ENCODE measurements around the gene ANTXRL. TPM values are rescaled to one million over a fixed set of nuclear protein-coding genes. Genes with fewer than 3 reads are reported as not detected.
A peak's percentile ranks its signal among the peaks of the same experiment; 100 is the strongest.
"Not testable (repeated sequence)": the region's sequence is repeated elsewhere in the genome, so short reads cannot be mapped to it uniquely, and the experiment has no call there.

The ANTXRL gene
- total RNA-seq, 8 experiments from 2014 or later: 0.08 to 0.57 TPM; not detected in 6

DNA sequence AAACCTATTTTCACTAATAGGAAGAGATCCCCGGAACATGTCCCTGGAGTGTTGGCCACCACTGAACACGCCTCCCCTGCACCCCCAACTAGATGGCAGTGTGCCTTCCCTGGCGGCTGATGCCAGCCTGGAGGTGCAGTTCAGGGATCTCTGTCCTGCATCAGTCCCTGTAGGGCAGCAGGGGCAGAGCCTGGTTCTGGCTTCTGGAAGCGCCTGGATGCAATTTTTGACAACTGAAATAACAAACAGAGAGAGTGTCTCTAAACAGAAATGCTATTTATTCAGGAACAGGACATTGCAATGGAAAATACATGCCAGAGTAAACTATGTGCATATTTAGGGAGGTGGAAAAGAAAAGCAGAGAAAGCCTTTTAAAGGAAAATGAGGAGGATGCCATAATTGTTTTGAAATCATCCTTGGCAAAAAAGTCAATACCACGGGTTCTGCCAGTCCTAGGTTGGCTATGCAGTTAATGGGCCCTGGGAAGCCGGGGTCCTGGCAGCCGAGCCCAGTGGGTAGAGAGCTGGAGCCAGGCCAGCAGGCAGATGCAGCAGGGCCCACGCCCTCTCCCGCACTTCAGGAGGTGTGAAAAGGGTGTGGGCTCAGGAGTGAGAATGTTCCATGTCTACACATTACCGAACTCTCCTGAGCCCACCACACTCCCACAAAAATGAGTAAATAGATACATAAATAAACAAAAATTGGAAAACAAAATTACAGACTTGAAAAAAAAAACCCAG, 18.5 kb downstream of the ANTXRL start:
- peak in 3 of 8 experiments; percentile 87 to 91 (median 88) for ATAC-seq (replicated peaks in 6 of 8)
- in situ Hi-C loops (cut with MboI; ENCODE audit: low pct_unique_long_range_greater_than_20kb in 2 of 9, low sequenced_read_pairs in 9 of 9, unreplicated experiment in 9 of 9): no loop called here
- H3K4me3 ChIP-seq: no peak overlapping the region
- H3K4me1 ChIP-seq (replicated peaks in 1 of 2): no peaks in the 10 kb centered on the region
- H3K27ac ChIP-seq: no peak overlapping the region
- 0 to 80% (median 43%) methylated on average over 1 to 5 of the region's 10 CpGs for WGBS, 10 experiments

DNA sequence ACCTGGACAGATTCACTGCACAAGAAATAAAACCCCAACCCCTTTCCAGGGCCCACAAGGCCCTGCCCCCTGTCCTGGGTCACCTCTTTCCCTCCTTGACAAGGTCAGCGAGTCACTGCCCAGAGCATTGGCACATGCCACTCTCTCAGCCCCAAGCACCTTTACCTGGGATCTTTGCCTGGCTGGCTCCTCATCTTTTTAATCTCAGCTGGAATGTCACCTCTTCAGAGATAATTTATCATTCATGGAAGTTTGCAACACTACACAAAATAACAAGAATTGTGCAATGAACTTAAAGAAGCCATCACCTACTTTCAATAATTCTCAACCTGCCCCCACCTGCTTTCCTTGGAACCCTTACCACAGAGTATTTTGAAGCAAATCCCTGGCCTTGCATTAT, 19.2 kb downstream of the ANTXRL start:
- no peak for ATAC-seq (replicated peaks in 6 of 8)
- no peak overlapping the region for H3K4me3 ChIP-seq
- no peaks in the 10 kb centered on the region for H3K4me1 ChIP-seq (replicated peaks in 1 of 2)
- WGBS, 10 experiments: 80 to 100% (median 100%) methylated on average over 1 of the region's 1 CpG; no CpG with 5 or more reads in 5 of the 10 experiments
- no peak overlapping the region for H3K27ac ChIP-seq
- in situ Hi-C loops (cut with MboI; ENCODE audit: low pct_unique_long_range_greater_than_20kb in 2 of 9, low sequenced_read_pairs in 9 of 9, unreplicated experiment in 9 of 9): no loop called here

DNA sequence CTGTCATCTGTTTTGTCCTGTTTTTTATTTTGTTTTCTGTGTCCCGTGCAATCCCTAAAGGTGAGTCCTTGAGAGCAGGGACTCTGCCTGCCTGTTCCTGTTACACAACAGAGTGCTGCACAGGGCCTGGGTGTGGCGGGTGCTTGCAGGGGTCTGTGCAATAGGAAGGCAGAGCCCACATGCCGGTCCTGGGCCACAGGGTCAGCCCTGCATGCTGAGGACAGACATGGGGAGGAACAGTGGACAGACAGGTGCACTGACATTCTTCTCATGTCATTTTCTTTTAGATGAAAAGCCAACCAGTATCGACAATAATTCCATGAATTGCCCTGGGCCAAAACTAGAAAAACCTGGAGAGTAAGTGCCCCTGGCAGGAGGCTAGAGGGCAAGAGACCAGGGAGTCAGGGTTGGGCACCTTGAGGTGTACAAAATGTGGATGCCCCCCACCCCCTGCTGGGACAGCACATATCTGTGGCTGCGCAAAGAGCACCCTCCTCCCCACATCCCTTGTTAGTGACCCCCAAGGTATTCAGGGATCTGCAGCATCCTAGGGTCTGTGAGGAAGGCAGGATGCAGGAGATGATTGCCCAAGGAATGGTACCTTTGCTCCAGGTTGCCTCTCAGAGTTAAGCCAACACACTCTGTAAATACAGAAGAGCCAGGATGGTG, 19.9 kb downstream of the ANTXRL start:
- ATAC-seq (replicated peaks in 6 of 8): no peak
- in situ Hi-C loops (cut with MboI; ENCODE audit: low pct_unique_long_range_greater_than_20kb in 2 of 9, low sequenced_read_pairs in 9 of 9, unreplicated experiment in 9 of 9): no loop called here
- 64 to 72% (median 67%) methylated on average over 1 to 3 of the region's 5 CpGs; no CpG with 5 or more reads in 7 of the 10 experiments for WGBS, 10 experiments
- Histone ChIP-seq H3K27ac (no peak overlapping the region), H3K4me3 (no peak overlapping the region), H3K4me1 (replicated peaks in 1 of 2) (no peaks in the 10 kb centered on the region)

DNA sequence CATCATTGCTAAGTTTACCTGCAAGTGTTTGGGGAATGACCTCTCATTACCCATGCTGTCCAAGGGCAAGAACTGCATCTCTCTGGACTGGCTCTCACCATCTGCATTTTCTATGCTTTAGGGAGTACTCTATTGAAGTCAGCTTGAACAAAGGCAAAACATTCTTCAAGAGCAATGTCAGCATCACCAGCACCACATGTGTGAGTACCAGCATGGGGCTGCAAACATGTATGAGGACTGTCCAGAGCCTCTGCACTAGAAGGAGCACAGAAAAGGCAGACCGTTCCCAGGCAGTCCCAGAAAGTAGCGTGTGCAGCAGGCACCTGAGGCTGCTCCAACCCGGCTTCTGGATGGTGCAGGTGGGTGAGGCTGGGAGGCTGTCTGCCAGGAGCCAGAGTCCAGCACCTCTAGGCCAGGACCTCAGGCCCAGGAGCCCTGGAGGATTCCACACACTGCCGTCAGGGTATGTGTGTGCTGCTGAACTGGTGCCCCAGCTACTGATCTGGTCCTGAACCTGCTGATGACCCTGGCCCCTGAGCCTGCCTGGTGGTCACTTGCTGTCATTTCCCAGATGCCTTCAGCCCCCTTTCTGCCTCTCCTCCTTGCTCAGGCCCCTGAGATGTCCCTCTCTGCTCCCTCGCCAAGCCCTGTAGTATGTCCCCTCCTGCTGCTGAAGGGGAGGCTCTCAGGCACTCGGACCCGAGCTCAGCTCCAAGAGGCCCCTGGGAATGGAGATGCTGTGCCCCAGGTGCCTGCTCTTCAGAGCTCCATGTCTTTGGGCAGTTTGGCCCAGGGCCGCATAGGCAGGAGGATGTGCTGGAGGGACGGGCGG, 20.7 kb downstream of the ANTXRL start:
- no peak for ATAC-seq (replicated peaks in 6 of 8)
- in situ Hi-C loops (cut with MboI; ENCODE audit: low pct_unique_long_range_greater_than_20kb in 2 of 9, low sequenced_read_pairs in 9 of 9, unreplicated experiment in 9 of 9): no loop called here
- no peaks in the 10 kb centered on the region for H3K4me1 ChIP-seq (replicated peaks in 1 of 2)
- no peak overlapping the region for H3K27ac ChIP-seq
- H3K4me3 ChIP-seq: no peak overlapping the region
- WGBS, 10 experiments: 70 to 100% (median 83%) methylated on average over 1 to 4 of the region's 10 CpGs; no CpG with 5 or more reads in 5 of the 10 experiments

DNA sequence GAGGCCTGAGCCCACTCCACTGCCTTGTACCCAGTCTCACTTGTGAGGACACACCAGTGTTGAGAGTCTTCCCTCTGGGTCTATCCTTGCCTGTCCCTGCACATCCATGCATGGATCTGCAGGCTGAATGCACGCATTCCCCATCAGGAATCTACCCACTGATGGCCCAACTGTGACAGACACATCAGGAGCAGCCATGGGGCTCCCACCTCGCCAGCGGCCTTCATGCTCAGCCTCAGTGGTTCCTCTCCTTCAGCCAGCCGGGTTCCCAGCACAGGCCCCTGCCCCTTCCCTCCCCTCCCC, 21.3 kb downstream of the ANTXRL start:
- in situ Hi-C loops (cut with MboI; ENCODE audit: low pct_unique_long_range_greater_than_20kb in 2 of 9, low sequenced_read_pairs in 9 of 9, unreplicated experiment in 9 of 9): no loop called here
- Histone ChIP-seq H3K4me1 (replicated peaks in 1 of 2) (no peaks in the 10 kb centered on the region), H3K27ac (no peak overlapping the region), H3K4me3 (no peak overlapping the region)
- no peak for ATAC-seq (replicated peaks in 6 of 8)
- WGBS, 10 experiments: no CpG with 5 or more reads among the region's 4 CpGs

DNA sequence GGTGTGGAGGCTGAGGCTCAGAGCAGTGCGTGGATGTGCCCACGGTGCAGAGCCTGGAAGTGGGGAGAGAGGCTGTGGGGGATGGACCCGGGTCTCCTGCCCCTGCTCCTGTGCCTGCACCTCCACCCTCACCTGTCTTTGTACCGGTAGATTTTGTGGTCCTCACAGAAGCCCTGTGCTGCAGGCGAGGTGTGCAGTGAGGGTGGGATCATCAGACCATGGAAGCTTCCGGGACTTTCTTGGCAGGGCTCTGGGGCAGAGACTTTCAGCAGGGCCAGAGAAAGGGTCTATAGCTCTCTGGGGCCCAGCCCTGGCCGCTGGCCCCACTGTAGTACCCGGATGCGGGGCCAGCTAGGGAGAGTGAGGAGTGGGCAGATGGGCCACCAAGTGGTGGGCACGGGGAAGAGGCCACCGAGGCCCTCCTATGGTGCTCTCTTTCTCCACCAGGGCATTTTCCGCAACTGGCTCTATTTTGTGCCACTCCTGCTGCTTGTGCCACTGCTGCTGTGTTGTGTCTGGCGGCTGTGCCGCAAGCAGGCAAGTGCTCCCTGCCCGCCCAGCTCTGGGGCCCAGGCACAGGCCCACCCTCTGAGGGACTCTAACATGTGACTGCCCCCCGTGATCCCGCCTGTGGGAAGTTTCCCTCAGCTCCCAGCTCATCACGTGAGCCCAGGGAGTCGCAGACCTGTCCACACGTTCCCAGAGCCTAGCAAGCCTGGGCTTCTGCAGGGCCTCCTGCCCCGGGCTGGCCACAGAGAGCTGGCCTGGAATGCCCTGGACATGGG, 22.1 kb downstream of the ANTXRL start:
- ATAC-seq (replicated peaks in 6 of 8): peak in 5 of 8 experiments; percentile 18 to 80 (median 60)
- H3K4me1 ChIP-seq (replicated peaks in 1 of 2): no peaks in the 10 kb centered on the region
- H3K4me3 ChIP-seq: no peak overlapping the region
- H3K27ac ChIP-seq: no peak overlapping the region
- in situ Hi-C loops (cut with MboI; ENCODE audit: low pct_unique_long_range_greater_than_20kb in 2 of 9, low sequenced_read_pairs in 9 of 9, unreplicated experiment in 9 of 9): no loop called here
- WGBS, 10 experiments: 58 to 100% (median 81%) methylated on average over 1 to 4 of the region's 21 CpGs; no CpG with 5 or more reads in 6 of the 10 experiments

DNA sequence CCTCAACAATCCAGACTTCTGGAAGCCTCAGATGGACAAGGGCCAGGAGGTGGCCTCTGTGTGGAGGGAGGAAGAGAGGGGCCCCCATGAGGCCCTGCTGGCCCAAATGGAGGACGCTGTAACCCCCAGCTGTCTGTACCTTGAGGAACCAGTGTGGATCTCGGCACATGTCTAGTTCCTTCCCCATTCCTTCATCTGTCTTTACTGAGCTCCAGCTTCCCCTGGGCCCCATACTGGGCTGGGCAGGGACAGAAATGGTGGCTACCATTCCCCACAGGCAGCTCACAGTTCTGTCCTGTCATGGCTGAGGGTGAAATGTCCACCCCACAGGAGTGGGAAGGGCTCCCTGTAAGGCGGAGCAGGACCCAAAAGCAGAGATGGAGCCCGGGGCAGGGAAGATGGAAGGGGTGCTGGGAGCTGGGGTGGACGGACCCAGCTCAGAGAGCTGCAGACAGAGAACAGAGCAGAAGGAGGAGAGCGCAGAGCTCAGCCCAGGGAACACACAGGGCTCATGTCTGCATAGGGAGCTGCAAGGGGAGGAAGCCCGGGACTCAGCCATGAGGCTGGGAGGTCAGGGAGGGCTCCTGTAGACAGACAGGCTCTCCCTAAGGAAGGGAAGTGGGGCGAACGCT, 22.8 kb downstream of the ANTXRL start:
- 33 to 83% (median 67%) methylated on average over 1 to 3 of the region's 9 CpGs; no CpG with 5 or more reads in 6 of the 10 experiments for WGBS, 10 experiments
- H3K4me3 ChIP-seq: no peak overlapping the region
- no peaks in the 10 kb centered on the region for H3K4me1 ChIP-seq (replicated peaks in 1 of 2)
- in situ Hi-C loops (cut with MboI; ENCODE audit: low pct_unique_long_range_greater_than_20kb in 2 of 9, low sequenced_read_pairs in 9 of 9, unreplicated experiment in 9 of 9): no loop called here
- no peak overlapping the region for H3K27ac ChIP-seq
- no peak for ATAC-seq (replicated peaks in 6 of 8)

DNA sequence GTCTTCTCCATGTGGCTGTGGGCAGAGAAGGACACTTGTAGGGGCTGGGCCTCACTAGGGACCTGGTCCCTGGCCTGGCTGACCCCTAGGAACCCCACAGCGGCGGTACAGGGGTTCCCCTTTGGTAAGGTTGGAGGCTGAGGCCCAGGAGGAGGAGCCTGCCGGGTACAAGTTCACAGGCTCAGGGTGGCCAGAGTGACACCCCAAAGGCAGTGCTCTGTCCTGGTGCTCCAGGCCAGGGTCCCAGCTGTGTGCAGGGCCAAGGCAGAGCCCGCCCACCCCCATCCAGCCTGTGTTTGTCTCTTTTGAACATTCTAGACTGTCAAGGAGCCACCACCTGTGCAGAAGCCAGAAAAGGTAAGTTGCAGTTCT, 23.3 kb downstream of the ANTXRL start:
- in situ Hi-C loops (cut with MboI; ENCODE audit: low pct_unique_long_range_greater_than_20kb in 2 of 9, low sequenced_read_pairs in 9 of 9, unreplicated experiment in 9 of 9): no loop called here
- no peak overlapping the region for H3K4me3 ChIP-seq
- 20 to 100% methylated on average over 1 of the region's 4 CpGs; no CpG with 5 or more reads in 8 of the 10 experiments for WGBS, 10 experiments
- no peaks in the 10 kb centered on the region for H3K4me1 ChIP-seq (replicated peaks in 1 of 2)
- no peak for ATAC-seq (replicated peaks in 6 of 8)
- H3K27ac ChIP-seq: no peak overlapping the region

DNA sequence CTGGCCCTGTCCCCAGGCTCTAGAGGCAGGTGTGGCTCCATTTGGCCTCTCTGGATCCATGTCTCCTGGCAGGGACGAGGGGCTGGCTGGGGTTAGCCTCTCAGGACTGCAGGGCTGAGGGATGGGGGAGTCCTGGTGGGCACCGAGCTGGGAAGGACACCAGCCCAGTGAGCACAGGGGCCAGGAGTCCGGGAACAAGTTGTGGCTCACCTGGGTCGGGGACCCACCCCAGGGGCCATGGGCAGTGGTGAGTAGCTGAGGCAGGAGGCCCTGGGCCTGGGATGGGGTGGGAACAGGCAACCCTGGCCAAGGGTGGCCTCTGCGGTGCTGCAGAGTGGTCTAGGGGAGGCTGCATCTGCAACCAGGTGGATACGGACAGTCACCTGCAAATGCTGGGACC, 24.1 kb downstream of the ANTXRL start:
- Histone ChIP-seq H3K4me3 (no peak overlapping the region), H3K4me1 (replicated peaks in 1 of 2) (no peaks in the 10 kb centered on the region), H3K27ac (no peak overlapping the region)
- in situ Hi-C loops (cut with MboI; ENCODE audit: low pct_unique_long_range_greater_than_20kb in 2 of 9, low sequenced_read_pairs in 9 of 9, unreplicated experiment in 9 of 9): no loop called here
- WGBS, 10 experiments: 67 to 100% methylated on average over 1 of the region's 6 CpGs; no CpG with 5 or more reads in 8 of the 10 experiments
- ATAC-seq (replicated peaks in 6 of 8): no peak

DNA sequence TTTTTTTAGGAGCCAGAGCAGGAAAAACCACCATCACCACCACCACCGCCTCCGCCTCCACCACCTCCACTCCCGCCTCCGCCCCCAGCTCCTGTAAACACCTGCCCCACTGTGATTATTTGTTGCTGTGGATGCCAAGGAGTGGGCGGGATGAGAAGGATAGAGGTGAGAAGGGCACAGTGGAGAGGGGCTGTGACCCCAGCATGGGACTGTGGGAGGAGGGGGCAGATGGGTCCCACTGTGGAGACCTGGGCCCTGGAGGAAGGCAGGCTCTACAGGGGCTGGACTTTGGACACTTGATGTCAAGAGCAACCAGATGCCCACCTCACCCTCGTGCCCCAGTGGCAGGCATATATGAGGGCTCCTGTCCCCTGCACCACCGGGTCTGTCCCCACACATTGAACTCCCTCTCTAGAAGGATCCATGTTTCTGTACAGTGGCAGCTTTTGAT, 24.7 kb downstream of the ANTXRL start:
- H3K4me1 ChIP-seq (replicated peaks in 1 of 2): no peaks in the 10 kb centered on the region
- in situ Hi-C loops (cut with MboI; ENCODE audit: low pct_unique_long_range_greater_than_20kb in 2 of 9, low sequenced_read_pairs in 9 of 9, unreplicated experiment in 9 of 9): no loop called here
- H3K27ac ChIP-seq: no peak overlapping the region
- ATAC-seq (replicated peaks in 6 of 8): no peak
- H3K4me3 ChIP-seq: no peak overlapping the region
- 25 to 60% methylated on average over 1 of the region's 7 CpGs; no CpG with 5 or more reads in 8 of the 10 experiments for WGBS, 10 experiments

DNA sequence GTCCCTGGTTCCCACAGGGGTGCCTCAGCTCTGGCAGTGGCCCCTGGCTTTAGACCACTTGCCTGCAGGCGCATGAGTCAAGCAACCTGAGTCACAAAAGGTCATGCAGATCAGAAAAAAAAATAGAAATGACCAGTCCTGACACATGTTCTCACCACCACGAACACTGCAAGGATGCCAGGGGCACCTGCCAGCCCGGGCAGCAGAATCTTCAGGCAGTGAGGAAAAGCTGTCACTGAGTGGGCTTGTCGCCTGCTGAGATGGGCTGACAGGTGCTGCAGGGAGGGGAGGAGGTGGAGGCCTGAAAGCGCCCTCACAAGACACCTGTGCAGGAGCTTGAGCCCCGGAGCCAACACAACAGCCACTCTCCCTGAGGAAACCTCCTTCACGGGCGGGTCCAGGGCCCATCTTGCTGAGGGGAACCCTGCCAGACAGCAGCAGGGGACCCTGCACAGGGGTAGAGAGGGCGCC, 25.2 kb downstream of the ANTXRL start:
- H3K4me1 ChIP-seq (replicated peaks in 1 of 2); H3K27ac ChIP-seq; in situ Hi-C loops (cut with MboI; ENCODE audit: low pct_unique_long_range_greater_than_20kb in 2 of 9, low sequenced_read_pairs in 9 of 9, unreplicated experiment in 9 of 9); H3K4me3 ChIP-seq: not testable (repeated sequence)
- peak in 1 of 8 experiments; percentile 61 for ATAC-seq (replicated peaks in 6 of 8)
- 8 to 100% methylated on average over 1 to 2 of the region's 9 CpGs; no CpG with 5 or more reads in 8 of the 10 experiments for WGBS, 10 experiments

DNA sequence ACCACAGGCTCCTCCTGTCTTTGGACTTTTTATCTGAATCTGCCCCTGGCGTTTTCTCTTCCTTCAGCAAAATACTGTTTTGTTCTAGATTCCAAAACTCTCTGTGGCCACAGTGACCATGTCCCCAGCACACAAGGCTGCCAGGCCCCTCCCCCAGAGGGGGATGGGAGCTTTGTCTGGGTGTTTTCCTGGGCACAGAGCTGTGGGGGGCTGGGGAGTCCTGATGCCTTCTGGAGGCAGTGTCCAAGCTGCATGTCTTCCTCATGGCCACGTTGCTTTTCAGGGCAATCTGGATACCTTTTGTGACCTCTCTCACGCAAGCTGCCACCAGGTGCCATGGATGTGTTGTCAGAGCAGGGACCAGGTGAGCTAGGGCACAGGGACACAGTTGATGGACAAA, 26.2 kb downstream of the ANTXRL start:
- Histone ChIP-seq H3K4me3 (no peak overlapping the region), H3K27ac (no peak overlapping the region), H3K4me1 (replicated peaks in 1 of 2) (no peaks in the 10 kb centered on the region)
- in situ Hi-C loops (cut with MboI; ENCODE audit: low pct_unique_long_range_greater_than_20kb in 2 of 9, low sequenced_read_pairs in 9 of 9, unreplicated experiment in 9 of 9): no loop called here
- no peak for ATAC-seq (replicated peaks in 6 of 8)
- WGBS, 10 experiments: 40 to 75% methylated on average over 2 of the region's 3 CpGs; no CpG with 5 or more reads in 8 of the 10 experiments
